ENCODE measurements around the gene RFX3.

The RFX3 gene

DNA sequence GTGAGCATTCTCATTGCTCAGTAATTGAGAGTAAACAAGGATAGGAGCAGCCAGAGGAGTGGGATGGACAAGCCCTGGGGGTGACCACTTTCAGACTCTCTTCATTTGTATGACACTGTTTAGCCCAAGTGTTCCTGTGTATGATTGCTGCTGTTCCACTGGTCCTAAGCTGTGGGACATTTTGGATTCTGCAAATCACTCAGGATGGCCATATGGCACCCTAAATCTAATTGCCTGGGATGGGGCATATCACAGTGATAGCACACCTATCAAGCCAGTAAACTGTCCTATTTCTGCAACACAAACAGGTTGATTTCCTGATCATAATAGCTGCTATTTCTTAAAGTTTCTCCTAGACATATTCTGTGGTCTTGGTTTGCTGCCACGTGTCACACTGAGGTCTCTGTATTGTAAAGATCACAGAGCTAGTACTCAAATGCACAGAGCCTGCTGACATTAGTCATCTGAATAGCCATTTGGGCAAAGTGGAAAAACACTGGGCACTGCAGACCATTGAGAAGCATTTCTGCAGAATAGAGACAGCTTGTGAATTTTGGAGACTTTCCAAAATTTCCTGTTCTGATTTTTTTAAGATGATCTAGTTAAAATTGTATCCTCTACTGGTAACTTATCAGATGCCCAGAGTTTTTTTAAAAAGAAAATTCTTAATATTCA is 320.2 kb downstream of the RFX3 start:
- no peak for DNase-seq (ENCODE audit: low read depth)

DNA sequence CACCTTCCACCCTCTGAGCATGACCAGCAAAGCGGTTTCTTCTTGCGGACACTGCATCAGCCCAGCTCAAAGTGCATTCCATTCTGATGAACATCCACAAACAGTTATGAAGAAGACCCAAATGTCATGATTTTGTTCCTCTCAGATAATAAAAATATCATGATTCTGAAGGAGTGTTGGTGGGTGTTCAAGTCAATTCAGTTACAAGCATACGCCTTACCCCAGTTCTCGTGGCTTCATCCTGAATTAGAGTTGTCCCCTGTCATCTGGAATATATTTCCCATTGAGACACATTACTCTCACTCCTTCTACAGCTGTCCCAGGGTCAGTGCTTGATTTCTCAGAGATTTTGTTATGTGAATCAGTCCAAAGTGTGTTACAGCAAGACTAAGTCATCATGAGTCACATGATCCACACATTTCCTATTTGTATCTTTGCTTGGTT is 325.4 kb downstream of the RFX3 start:
- no peak for DNase-seq (ENCODE audit: low read depth)

DNA sequence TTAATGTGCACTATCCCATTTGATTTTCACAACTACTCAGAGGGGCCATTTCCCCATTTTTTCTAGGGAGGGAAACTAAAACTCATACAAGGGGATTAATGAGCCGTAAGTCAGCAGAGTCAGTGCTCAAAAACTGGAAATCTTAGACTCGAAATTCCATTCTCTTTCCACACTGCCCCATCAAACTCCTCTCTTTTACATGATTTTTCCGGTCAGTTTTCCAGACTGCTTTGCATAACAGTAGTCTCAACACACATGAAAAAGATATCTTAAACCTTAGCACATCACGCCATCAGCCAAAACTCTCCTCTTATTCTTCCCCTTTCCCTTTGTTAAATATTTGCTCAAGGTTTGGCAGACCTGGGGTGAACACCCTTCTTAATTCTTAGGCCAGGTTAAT is 332.0 kb downstream of the RFX3 start:
- no peak for DNase-seq (ENCODE audit: low read depth)

DNA sequence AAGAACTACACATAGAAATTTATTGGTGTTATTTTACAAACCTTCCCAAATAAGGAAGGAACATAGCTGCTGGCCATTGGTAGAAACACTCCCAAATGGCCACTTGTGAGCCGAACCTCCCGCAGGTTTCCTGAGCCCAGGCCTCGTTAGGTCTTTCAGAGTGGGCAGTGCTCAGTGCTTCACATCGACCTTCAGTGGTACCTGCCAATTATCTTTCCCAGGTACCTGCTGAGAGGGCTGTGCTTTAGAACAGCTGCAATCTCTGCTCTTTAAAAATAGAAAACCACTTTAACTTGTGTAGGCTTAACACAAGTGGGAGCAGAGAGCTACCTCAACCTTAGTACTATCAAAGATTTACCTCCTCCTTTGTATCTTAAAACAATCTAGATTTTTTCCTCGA is 334.1 kb downstream of the RFX3 start:
- no peak for DNase-seq (ENCODE audit: low read depth)

DNA sequence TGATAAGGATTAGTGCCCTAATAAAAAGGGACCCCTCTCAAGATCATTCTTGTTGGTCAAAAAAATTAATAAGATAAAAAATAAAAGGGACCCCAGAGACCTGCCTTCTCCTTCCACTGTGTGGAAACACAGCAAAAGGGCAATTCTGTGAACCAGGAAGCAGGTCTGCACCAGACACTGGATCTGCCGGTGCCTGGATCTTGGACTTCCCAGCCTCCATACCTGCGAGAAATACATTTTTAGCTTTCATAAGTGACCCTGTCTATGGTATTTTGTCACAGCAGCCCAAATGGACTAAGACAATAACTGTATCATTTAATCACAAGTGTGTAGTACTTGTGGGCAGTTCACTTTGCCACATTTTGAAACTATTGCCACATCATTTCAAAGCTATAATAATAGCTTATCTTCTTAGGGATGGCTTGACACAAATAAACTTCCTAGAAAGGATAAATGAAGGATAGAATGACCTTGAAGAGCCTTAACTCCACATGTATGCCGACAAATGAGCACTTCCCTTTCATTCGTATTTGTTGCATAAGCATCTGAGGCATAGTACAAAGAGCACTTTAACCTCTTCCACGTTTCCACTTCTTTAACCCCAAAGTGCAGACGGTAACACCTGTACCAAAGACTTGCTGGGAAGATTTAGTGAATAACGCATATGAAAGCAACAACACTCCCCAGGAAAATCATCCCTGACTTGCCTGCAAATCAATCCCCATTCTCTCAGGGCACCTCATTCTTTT is 336.5 kb downstream of the RFX3 start:
- no peak for DNase-seq (ENCODE audit: low read depth)

DNA sequence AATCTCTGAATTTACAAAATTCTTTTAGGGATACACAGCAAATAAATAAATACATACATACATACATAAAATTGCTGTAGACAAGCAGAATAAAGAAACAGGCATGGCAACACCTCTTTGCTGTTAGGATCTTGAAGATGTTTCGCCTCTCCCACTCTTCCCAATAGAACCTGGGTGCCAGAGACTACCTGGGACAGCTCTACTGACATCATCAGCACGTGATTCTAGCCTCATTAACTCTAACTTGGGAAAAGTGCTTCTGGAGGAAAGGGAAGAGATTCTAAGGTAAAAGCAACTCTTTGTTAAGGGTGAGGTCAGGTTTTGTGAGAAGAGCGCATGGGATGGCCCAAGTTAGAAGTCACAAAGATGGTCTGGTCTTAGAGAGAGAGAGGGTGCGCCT is 339.1 kb downstream of the RFX3 start:
- DNase-seq (ENCODE audit: low read depth) = no peak

DNA sequence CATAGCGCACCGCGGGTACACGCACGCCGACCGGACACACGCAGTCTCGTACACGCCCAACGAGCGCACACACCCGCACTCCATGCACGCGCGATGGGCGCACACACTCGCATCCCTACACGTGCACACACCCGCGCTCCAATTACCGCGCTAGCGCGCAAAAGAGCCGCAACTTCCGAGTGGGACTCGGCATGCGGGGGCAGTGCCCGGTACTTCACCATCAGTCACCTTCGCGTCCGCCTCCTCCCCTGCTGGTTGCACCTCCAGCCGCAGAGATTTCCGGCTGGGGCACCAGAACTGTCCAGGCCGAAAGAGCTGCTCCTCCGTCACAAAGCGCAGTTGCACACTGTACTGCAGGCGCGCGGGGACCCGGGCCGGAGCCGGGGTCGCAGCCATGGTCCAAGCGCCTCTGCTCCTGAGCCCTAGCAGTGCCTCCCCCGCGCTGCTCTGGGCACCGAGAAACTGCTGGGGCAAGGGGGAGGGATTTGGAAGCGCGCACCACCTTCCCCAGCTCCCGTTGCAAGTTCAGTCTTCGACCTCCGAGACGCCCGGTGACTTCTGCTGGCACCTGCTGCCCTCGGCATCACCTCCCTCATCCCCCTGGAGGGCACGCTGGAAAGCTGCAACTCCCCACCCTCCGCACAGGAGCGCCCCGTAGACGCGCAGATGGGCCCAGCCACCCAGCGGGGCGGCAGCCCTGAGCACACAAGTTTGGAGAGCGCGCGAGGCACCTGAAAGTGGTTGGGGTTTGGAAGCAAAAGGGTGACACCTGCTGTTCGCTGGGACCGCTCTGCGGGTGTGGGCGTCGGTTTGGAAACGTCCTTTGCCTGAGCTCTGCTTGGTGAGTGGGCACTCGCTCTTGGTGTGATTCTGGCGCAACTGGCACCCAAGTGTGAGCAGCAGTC is 344.5 kb downstream of the RFX3 start:
- DNase-seq (ENCODE audit: low read depth) = peak; percentile 42

DNA sequence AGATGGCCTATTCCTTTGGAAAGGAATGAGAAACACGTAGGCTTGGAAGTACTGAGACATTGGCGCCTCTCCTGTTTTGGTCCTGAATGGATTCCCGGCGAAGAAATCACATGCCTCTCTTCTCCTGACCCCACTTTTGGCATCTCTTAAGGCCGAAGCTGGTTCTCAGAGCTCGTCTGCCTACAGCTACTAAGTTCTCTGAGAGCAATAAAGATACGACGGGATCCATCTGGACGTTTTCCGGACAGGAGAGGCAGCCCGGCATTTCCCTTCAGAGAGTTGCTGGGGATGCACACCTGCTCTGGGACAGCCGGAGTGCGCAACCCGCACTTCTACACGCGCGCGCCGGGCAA is 345.1 kb downstream of the RFX3 start:
- DNase-seq (ENCODE audit: low read depth) = no peak

DNA sequence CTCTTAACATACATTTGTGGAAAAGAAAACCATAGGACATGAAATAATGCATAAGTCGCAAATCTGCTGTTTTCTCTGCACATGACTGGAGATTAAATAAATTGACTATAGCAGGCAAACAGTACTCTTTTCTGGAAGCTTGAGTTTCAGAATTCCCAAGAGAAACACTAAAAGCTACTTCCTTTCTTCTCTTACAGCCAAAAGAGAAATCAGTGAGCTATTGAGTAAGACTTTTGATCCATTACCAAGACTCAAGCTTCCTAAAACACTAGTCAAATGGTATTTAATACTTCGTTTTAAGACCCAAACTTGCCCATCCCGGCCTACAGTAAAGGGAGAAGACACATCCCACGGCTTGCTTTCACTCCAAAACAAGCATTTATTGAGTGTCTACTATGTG is 346.1 kb downstream of the RFX3 start:
- DNase-seq (ENCODE audit: low read depth) = no peak

DNA sequence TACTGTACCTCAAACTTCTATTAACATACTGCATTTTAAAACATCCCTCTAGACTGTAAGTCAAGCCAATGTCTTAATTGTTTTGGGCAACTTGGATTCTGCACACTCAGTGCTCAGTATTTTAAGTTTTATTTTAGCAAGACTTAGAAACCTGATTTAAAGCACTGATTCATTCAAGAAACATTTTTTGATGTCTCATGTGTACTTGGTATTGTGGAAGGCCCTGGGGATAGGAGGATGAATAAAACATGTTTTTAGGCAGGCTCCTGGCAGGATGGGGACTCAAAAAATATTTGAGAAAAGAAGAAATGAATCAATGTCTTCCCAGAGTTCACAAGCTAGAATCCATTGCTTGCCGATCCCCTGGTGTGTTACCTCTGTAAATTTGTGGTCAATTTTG is 347.9 kb downstream of the RFX3 start:
- DNase-seq (ENCODE audit: low read depth) = no peak

DNA sequence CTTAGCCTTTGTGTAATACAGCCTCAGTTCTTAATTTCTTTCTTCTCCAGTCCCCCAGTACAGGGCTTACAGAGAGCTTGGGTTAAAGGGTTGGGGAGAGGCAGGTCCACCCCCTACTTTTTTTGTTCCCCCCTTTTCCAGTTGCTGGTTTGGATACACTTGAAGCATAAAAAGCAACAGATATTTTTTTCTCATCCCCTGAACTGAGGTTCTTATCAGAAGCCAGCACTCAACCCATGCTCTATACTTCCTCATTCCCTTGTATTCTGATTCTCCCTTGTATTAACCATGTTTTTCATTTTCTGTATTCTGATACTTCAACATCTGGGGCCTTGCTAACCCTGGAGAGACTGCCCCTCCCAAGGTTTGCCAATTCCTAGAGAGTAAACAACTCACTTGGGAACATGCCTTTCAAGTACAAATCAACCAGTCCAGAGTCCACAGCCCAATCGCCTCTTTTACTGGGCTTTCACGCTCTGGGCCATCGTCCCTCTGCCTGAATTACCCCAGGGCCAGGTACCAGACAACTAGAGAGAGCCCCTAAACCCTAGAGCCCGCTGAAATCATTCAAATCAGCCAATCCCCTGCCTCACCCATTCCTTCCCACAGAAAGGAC is 348.5 kb downstream of the RFX3 start:
- DNase-seq (ENCODE audit: low read depth) = no peak

DNA sequence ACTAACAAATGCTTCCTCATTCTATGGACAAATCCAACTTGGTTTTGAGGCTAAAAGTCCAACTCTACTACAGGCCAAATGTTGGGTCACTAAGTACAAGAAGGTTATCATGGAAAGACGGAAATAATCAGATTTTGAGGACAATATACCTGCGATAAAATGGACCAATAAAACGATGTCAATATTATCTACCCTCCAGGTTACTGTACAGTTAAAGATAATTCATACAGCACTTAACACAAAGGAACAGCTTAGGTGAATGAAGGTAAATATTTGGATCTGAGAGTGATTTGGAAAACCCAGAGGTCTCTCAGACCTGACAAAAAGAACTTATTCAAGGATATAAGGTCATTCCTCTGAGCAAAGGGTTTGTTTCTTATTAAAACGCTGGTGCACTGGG is 352.4 kb downstream of the RFX3 start:
- no peak for DNase-seq (ENCODE audit: low read depth)

DNA sequence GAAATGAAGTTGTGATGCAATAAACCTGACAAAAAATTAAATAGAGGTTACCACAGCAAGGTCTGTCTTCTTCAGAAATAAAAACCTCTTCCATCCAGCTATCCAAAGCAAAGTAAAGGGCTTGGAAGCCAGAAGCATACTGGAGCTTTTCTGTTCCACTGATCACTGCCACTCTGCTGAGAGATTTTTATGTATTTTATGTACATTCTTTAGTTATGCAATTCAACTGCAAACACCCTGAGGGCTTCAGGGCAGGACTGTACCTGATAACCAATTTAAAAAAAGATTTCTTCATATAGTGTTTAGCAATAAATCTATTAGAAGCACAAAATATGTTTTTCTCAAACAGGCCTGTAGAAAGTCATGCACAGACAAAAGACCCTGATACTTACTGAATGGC is 355.0 kb downstream of the RFX3 start:
- DNase-seq (ENCODE audit: low read depth) = no peak

Data from activated T-cell treated with anti-CD3 and anti-CD28 coated beads for 48 hours (primary cell).